HG02885 (cell line): Measurements from ENCODE around the gene ZMIZ1.

Source experiments
- ATAC-seq: cut with Tn5 transposase; IDR thresholded peaks from one replicate; pipeline ENCODE4 v1.9.1; 2021; ENCODE audit warnings: mild to moderate bottlenecking; ENCODE audit not compliant: unreplicated experiment, poor library complexity

Gene ZMIZ1, protein sequence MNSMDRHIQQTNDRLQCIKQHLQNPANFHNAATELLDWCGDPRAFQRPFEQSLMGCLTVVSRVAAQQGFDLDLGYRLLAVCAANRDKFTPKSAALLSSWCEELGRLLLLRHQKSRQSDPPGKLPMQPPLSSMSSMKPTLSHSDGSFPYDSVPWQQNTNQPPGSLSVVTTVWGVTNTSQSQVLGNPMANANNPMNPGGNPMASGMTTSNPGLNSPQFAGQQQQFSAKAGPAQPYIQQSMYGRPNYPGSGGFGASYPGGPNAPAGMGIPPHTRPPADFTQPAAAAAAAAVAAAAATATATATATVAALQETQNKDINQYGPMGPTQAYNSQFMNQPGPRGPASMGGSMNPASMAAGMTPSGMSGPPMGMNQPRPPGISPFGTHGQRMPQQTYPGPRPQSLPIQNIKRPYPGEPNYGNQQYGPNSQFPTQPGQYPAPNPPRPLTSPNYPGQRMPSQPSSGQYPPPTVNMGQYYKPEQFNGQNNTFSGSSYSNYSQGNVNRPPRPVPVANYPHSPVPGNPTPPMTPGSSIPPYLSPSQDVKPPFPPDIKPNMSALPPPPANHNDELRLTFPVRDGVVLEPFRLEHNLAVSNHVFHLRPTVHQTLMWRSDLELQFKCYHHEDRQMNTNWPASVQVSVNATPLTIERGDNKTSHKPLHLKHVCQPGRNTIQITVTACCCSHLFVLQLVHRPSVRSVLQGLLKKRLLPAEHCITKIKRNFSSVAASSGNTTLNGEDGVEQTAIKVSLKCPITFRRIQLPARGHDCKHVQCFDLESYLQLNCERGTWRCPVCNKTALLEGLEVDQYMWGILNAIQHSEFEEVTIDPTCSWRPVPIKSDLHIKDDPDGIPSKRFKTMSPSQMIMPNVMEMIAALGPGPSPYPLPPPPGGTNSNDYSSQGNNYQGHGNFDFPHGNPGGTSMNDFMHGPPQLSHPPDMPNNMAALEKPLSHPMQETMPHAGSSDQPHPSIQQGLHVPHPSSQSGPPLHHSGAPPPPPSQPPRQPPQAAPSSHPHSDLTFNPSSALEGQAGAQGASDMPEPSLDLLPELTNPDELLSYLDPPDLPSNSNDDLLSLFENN

DNA sequence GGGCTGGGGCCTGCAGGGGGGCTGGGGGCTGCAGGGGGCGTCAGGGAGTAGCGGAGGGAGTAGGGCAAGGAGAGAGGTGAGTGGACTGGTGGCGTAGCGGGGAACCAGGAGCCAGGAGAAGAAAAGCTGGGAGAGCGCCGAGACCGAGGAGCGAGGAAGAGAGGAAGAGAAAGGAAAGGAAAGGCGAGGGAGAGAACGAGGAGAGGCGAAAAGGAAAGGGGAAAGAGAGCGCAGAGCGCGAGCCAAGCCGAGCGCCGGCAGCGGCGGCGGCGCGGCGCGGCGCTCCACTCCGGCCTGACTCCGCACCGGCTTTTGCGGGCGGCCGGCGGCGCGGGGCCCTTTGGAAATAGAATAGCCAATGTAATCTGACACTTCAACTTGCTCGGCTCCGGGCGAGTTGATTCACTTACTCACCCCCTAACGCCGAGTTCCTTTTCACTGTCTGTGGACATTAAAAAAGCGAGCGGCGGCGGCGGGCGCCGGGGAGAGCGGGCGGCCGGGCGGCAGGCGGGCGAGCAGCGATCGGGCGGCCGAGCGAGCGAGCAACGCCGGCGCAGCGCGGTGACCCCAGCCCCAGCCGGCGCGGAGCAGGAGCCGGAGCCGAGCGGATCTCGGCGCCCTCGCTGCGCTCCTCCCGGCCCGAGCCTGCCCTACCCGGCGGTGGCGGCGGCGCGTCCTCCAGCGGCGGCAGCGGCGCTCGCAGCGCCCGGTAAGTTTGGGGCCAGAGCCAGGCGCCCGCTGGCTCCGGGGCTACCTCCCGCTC is at the start of gene ZMIZ1:
ZMIZ1 (plus strand) TSS at position 405 of the 763 bp plus-strand sequence. CDS start 132,667 bp downstream, outside the sequence.
- ATAC-seq: peak; percentile 63

- no peak for ATAC-seq
Observed at GRCh38 chr10:79019441-79020014, 49.2 kb upstream of the ZMIZ1 start.

- ATAC-seq: no peak
Observed at GRCh38 chr10:79020015-79020491, 48.7 kb upstream of the ZMIZ1 start.

DNA sequence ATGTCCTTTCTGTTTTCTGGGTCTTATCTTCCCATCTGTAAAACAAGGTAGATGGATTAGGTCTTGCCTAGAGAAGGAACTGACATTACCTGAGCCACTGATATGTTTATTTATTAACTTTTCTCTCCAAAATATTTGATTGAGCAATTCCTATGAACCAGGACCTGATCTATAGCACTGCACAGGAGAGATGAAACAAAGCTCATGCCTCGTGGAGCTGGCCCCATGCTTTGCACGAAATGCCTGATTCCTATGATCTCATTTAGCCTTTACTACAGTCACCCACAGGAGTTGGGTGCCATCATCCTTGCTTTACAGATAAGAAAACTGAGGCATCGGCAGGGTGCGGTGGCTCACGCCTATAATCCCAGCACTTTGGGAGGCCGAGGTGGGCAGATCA is 48.2 kb upstream of the ZMIZ1 start:
- ATAC-seq: no peak

DNA sequence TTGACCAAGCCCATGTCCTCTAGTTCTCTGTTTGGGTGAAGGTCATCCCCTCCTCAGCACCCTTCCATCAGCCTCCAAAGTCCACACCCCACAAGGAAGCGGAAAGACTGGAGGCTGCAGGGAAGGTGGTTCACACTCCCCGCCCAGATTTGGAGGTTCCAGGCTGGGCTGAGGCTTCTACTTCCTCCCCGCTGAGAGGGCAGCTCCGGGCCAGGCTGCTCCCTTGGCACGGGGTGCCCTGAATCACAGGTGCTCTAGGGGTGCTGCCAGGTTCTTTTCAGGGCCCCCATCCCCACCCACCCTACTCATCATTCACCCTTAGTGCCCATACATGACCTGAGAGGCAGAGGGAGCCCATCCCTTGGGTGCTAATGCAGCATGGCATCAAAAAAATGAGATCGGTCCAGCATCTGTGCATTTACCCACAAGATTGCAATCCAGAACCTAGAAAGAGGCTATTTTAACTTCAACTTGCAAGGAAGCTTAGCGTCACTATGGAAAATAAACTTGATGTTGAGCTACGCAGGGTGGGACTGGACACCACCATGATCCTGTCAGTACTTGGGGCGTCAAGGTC is 47.3 kb upstream of the ZMIZ1 start:
- no peak for ATAC-seq

GRCh38 chr10:79021948-79022499 is 46.7 kb upstream of the ZMIZ1 start:
- ATAC-seq: no peak

DNA sequence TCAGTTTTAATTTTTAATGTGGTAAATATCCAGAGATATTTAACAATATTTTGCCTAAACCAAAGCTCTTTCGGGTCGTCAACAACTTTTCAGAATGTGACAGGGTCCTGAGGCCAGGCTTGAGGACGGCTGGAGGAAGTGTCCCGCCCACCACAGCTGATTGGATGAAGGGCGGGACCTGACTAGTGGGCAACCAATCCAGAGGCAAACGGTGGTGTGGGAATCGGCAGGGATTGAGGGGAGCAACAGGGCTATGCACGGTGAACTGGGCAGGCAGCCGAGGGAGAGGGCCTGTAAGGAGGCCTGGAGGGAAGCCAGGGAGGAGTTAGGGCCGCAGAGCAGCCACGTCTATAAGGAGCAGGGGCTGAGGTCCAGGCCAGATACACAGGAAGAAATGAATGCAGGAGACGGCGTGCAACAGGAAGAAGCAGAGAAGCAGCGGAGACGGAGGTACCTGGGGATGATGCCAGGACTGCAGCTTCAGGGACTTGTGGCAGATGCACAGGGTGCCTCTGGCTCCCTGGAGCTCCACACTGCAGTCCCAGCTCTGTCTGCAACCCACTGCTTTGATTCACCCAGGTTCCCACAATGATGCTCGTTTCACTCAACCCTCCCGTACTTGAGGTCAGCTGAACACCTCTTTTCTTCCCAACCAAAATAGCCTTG is 46.1 kb upstream of the ZMIZ1 start:
- ATAC-seq: peak; percentile 20

DNA sequence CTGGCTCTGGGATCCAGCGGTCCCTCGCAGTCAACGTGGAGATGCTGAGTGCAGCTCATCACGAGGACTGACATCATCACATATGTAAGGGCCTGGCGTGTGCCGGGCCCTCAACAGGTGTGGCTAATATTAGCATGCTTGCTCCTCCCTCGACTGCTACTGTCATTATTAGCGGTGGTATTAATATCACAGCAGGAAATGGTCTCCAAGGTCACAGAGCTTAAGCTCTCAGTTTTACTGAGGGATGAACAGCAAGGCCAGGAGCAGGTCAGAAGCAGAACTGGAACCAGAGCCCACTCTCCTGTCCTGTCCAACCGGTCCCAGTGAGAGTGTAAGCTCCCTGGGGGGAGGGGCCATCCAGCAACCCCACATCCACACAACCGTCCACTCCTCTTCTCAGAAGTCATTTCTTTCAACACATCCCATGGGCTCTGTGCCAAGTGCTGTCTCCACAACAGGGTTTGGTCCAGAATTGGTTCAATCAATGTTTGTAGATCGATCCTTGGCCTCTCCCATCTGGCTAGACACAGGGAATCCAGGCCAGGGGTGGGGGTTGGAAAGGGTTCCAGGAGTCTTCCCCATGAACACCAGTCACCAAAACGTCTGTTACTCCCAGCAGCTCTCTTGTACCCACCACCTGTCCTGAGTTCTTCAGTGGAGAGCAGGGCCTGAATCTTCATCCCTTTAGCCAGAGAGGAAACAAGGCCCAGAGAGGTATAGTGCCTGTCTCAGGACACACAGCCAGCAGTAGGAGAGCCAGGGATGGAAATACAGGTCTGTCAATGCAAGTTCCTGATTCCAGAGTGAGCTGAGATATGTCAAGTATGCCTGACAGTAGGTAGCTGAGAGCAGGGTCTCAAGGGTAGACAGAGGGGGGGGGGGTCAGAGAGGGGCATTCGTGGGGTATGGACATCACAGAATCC is 45.3 kb upstream of the ZMIZ1 start:
- ATAC-seq: peak; percentile 83

DNA sequence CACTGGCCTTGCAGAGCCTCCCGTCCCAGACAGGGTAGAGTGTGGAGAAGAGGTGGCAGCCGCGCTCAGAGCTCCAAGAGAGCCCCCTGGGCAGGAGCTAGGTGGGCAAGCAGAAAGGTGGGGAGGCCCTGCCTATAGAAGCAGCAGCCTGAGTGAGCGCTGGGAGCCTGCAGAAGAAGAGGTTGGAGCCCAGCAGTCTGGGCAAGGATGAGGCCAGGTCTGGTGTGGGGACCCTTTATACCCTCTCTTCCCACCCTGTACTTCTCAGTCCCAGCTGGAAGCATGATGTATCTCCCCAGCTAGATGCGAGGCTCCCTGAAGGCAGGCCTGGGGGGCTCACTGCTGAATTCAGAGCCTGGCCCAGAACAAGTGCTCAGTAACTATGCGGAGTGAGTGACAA is 44.5 kb upstream of the ZMIZ1 start:
- no peak for ATAC-seq

- no peak for ATAC-seq
Observed at GRCh38 chr10:79024720-79025198, 44.0 kb upstream of the ZMIZ1 start.

DNA sequence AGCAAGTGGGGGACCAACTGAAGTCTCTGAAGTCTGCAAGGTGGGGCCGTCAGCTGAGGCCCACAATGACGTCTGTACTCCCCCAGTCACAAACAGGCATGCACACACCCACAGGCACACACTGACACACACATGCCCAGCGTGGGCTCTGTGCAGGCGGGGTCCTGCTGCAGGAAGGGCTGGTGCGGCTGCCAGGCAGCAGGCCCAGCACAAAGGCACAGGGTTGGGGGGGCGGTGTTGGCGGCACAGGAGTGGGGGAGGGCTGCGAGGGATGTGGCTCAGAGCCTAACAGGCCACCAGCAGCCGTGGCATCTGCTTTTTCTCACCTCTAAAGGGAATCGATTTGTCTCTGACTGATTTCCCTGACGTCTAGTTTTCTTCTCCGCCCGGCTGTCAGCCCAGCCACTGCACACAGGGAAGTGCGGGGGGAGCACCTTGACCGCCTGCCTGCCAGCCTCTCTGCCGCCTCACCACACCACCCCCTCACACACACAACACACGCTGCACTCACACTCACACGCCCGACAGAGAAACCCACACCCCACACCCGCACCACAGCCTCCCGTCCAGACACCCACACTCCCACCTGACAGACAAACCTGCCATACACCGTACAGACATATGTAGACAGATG is 43.5 kb upstream of the ZMIZ1 start:
- no peak for ATAC-seq

DNA sequence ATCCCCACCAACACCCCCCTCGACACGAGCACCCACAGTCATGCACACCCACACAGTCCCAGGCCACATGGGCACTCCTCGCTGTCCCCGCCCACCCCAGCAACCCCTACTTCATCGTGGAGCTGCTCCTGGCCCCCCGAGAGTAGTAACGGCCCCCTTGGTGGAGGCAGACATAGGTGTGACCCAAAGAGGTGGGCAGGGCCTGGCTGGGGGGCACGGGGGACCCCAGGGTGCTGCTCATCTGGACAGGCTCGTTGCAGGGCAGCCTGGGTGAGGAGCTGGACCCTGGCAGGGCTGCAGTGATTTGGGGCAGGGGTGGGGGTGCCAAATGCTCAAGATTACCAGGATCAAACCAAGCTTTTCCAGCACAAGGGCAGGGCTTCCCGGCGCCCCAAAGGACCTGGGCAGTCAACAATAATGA is 42.4 kb upstream of the ZMIZ1 start:
- no peak for ATAC-seq

GRCh38 chr10:79026806-79027146 is 42.0 kb upstream of the ZMIZ1 start:
- ATAC-seq: no peak

DNA sequence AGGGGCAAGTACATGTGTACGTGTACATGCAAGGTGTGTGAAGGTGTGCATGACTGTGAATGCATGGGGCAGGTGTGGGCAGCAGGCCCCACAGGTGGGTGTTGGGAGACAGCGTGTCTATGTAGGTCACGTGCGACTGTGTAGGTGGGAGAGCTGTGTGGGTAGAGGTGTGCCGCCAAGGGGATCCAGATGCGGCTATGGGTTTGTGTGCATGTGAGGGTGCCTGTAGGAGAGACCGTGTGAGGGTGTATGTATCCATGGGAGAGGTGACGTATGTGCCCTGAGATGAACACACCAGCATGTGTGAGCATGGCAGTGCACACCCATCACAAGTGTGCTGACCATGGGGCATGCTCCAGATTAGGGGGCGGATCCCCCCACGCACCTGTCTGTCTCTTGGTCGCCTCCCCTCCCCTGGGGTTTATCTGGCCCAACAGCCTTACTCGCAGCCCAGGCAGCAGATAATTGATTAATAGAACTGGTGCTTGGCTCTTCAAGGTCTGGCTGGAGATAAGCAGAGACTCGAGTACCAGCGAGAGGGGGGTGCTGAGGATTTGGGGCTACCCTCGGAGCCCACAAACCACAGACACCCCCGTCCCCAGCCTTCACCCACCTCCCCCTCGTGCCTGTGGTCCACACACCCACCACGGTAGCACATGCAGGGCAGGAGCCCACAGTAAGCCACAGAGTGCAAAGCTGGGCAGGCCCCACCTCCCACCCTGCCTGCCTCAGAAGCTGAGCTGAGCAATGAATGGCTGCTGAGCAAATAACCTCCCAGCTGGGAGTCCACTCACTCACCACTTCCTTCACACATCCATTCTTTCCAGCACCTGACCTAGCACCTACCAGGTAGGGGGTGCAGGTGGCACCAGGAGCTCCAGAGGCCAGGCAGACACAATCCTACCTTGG is 41.4 kb upstream of the ZMIZ1 start:
- ATAC-seq: no peak

- no peak for ATAC-seq
Observed at GRCh38 chr10:79028056-79028430, 40.7 kb upstream of the ZMIZ1 start.

DNA sequence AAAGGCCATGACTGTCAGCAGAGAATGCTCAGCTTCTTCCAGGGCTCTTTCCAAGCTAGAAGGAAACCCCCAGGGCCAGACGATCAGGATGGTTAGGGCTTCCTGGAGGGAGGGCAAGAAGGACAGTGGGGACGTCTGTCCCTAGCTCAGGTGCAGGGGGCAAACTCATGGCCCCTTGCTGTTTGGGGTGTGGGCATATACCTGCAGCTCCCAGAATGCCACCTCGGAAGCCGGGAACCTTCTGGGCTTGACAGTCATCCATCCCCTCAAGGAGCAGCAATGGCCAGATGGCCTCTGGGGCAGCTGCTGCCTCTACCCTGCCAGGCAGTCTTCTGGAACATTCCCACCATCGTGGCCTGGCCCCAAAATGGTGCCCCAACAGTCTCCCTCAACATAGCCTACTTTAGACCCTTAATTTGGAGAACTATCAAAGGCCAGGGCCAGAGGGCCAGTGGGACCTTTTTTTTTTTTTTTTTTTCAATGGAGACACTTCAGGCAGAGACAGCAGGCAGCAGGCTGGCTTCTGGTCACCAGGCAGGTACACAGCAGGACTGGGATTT is 40.2 kb upstream of the ZMIZ1 start:
- no peak for ATAC-seq
